T-helper 1 cell treated with Interleukin-12 subunit alpha and Interleukin-12 subunit beta and Interleukin-4 antibody, amounts not matched to agents 30 ng/mL and 1 ng/mL, for 36 hours (primary cell): ENCODE measurements around the gene CDKL1. TPM values are rescaled to one million over a fixed set of nuclear protein-coding genes. Genes with fewer than 3 reads are reported as not detected.

Source experiments
- intact Hi-C: fragments of 100-400 bp; cut with micrococcal nuclease; formaldehyde crosslinking; loops from one replicate; pipeline ENCODE4 v1.15.1; 2024
- total RNA-seq: library from RNA; stranded (reverse); gene quantifications from 2 replicates; pipeline ENCODE4 v1.2.3, GENCODE V29; 2022

The CDKL1 gene
- total RNA-seq, 1 donor from 2014 or later, result 9.9 TPM

- intact Hi-C loops, result no loop called here
Measured at GRCh38 chr14:50335989-50336824, 60.5 kb downstream of the CDKL1 start.

GRCh38 chr14:50335389-50335788 is 61.3 kb downstream of the CDKL1 start:
- intact Hi-C loops, result no loop called here

GRCh38 chr14:50334211-50334610 is 62.5 kb downstream of the CDKL1 start:
- intact Hi-C loops, result no loop called here

- intact Hi-C loops, result no loop called here
Measured at GRCh38 chr14:50333014-50333509, 63.6 kb downstream of the CDKL1 start.

GRCh38 chr14:50331596-50331995 is 65.1 kb downstream of the CDKL1 start:
- intact Hi-C loops, result no loop called here

GRCh38 chr14:50321009-50321660 is 75.5 kb downstream of the CDKL1 start:
- intact Hi-C loops, result loop anchor here (1.0 to 5.0 kb wide), 10 partner anchors 9 to 539 kb away; partner anchors contain the start of genes CDKL1, DMAC2L, L2HGDH and MAP4K5

GRCh38 chr14:50320283-50320682 is 76.4 kb downstream of the CDKL1 start:
- intact Hi-C loops, result loop anchor here (2.0 to 5.0 kb wide), 2 partner anchors 89 to 318 kb away; partner anchors contain the start of gene SOS2

GRCh38 chr14:50319721-50320120 is 77.0 kb downstream of the CDKL1 start:
- intact Hi-C loops, result loop anchor here (2.0 to 5.0 kb wide), 2 partner anchors 89 to 317 kb away; partner anchors contain the start of gene SOS2

- intact Hi-C loops, result no loop called here
Measured at GRCh38 chr14:50319293-50319692, 77.4 kb downstream of the CDKL1 start.

GRCh38 chr14:50318031-50318626 is 78.6 kb downstream of the CDKL1 start:
- intact Hi-C loops, result no loop called here

GRCh38 chr14:50314098-50314497 is 82.6 kb downstream of the CDKL1 start:
- intact Hi-C loops, result loop anchor here (5.0 kb wide), 3 partner anchors 353 to 928 kb away; partner anchors contain the start of genes POLE2, SAV1 and TMX1

- intact Hi-C loops, result loop anchor here (1.0 to 5.0 kb wide), 22 partner anchors 9 to 930 kb away; partner anchors contain the start of genes ATL1, MAP4K5, MGAT2 and POLE2
Measured at GRCh38 chr14:50312734-50313054, 84.0 kb downstream of the CDKL1 start.

GRCh38 chr14:50311972-50312733 is 84.5 kb downstream of the CDKL1 start, which contains the start of the genes DMAC2L and L2HGDH:
DMAC2L (plus strand) TSS chr14:50312324; CDS start chr14:50321488, 9,164 bp downstream.
L2HGDH (minus strand) TSS chr14:50312229; CDS start chr14:50312150, 79 bp downstream.
- intact Hi-C loops, result loop anchor here (1.0 to 5.0 kb wide), 22 partner anchors 9 to 930 kb away; partner anchors contain the start of genes ATL1, MAP4K5, MGAT2 and POLE2

- intact Hi-C loops, result loop anchor here (5.0 kb wide), 3 partner anchors 356 to 931 kb away; partner anchors contain the start of genes POLE2, SAV1 and TMX1
Measured at GRCh38 chr14:50311337-50311971, 85.2 kb downstream of the CDKL1 start.

- intact Hi-C loops, result loop anchor here (5.0 kb wide), 3 partner anchors 357 to 932 kb away; partner anchors contain the start of genes POLE2, SAV1 and TMX1
Measured at GRCh38 chr14:50310445-50310844, 86.2 kb downstream of the CDKL1 start.

- intact Hi-C loops, result no loop called here
Measured at GRCh38 chr14:50308363-50308915, 88.2 kb downstream of the CDKL1 start.

- intact Hi-C loops, result no loop called here
Measured at GRCh38 chr14:50303744-50304471, 92.8 kb downstream of the CDKL1 start.

GRCh38 chr14:50301914-50302313 is 94.8 kb downstream of the CDKL1 start:
- intact Hi-C loops, result no loop called here

- intact Hi-C loops, result no loop called here
Measured at GRCh38 chr14:50299585-50299984, 97.1 kb downstream of the CDKL1 start.
